Upper lobe of left lung (tissue), 6 donors: ENCODE results near the gene ADGRD2. TPM values are rescaled to one million over a fixed set of nuclear protein-coding genes. Genes with fewer than 3 reads are reported as not detected.
A peak's percentile ranks its signal among the peaks of the same experiment; 100 is the strongest.

Experiments
- ATAC-seq, 2 donors: fragments of 200-7000 bp; cut with Tn5 transposase; one replicate each; pipeline ENCODE4 v1.9.1; 2022; ENCODE audit warnings: mild to moderate bottlenecking in 2 of 2, moderate library complexity in 2 of 2; ENCODE audit not compliant: low FRiP score in 2 of 2
- DNase-seq, 2 donors: peaks; one replicate each; pipeline ENCODE4 v3.0.0-alpha.2; 2019 to 2020
- H3K27ac ChIP-seq, 4 donors: fragments of 200-600 bp; sonication (generic); one replicate each; pipeline ENCODE4 v1.5.1; 2016 to 2019
- H3K27me3 ChIP-seq, 4 donors: fragments of 200-600 bp; sonication (generic); one replicate each; pipeline ENCODE4 v1.5.1; 2017 to 2019
- H3K36me3 ChIP-seq, 4 donors: fragments of 200-600 bp; sonication (generic); one replicate each; pipeline ENCODE4 v1.5.1; 2016 to 2019
- H3K4me1 ChIP-seq, 4 donors: fragments of 200-600 bp; sonication (generic); one replicate each; pipeline ENCODE4 v1.5.1; 2018 to 2019
- H3K4me3 ChIP-seq, 4 donors: fragments of 200-600 bp; sonication (generic); one replicate each; pipeline ENCODE4 v1.5.1; 2017 to 2019; ENCODE audit warnings: mild to moderate bottlenecking in 2 of 4, moderate library complexity in 1 of 4
- H3K9me3 ChIP-seq, 4 donors: fragments of 200-600 bp; sonication (generic); one replicate each; pipeline ENCODE4 v1.5.1; 2018 to 2019
- EP300 ChIP-seq, 4 donors: sonication (generic); formaldehyde crosslinking; IDR thresholded peaks; one replicate each; pipeline ENCODE4 v1.5.1; 2017; ENCODE audit warnings: antibody characterized with exemption in 4 of 4, control low read depth in 2 of 4
- POLR2A ChIP-seq, 4 donors: fragments of 450-650 bp; IDR thresholded peaks; one replicate each; pipeline ENCODE4 v1.5.1; 2016 to 2017; ENCODE audit warnings: antibody characterized with exemption in 4 of 4, mild to moderate bottlenecking in 2 of 4
- POLR2AphosphoS5 ChIP-seq, 2 donors: sonication (generic); formaldehyde crosslinking; IDR thresholded peaks; one replicate each; pipeline ENCODE4 v1.5.1; 2017; ENCODE audit warnings: antibody characterized with exemption in 2 of 2
- WGBS, 2 donors: methylation state at CpG; one replicate each; pipeline ENCODE4 v1.1.5; 2017 to 2018; 5-methylcytosine and 5-hydroxymethylcytosine counted together
- total RNA-seq, 6 donors: library from RNA; depleted of rRNA in 4 of 6; stranded (reverse); fragments of >200 nt in 4 of 6; gene quantifications; one replicate each; pipeline versions ENCODE4 v1.1.0 to v1.2.1, GENCODE V29; 2016 to 2021
- TF ChIP-seq, protein P1 (sequence below), 6 experiments: fragments of 450-650 bp in 4 of 6; fragments of 200-600 bp in 2 of 6; sonication (generic) in 2 of 6; IDR thresholded peaks; one replicate each; pipeline ENCODE4 v1.5.1; 2016 to 2019; ENCODE audit warnings: antibody characterized with exemption in 6 of 6
- donor health status: DM: no; HTN: no; CAD: no; lungs with moderate emphysema.
- donor health status: DM: no; HTN: yes; CAD: no; lungs with severe emphysema.

Gene ADGRD2
- total RNA-seq, 6 donors from 2014 or later, result not detected

DNA sequence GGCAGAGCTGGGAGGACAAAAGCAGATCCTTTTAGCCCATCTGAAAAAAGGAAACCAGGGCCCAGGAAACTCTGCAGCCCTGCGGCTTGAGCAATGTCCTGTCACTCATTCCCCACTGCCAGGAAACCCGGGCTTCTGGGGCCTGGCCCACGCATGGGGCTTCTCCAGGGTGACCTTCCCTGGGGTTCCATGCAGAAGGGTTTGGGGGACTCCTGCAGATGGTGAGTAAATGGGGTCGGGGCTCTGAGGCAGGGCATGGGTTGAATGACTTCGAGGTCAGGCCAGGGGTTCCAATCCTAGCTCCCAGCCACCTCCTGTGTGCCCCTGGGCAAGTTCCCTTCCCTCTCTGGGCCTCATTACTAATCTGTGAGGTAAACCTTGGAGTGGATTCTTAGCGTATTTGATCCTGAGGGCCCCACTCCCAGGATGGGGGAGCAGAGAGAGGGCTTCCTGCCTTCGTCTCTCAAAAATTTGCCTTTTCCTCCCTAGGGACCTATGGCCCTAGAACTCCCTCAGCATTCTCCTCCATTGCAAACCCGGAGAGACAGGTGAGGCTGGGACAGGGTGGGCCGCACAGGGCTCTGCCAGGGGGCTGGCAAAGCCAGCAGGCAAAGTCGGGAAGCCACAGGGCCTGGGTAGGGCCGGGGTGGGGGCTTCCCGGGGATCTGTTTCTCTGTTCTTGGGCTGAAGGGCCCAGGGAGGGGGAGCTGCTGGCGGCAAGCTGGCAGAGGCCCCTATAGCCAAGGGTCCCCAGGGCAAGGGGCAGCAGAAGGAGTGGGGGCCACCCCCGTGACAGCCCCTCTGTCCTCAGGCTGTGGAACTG is 25.8 kb downstream of the ADGRD2 start:
- no peak for ATAC-seq
- Histone ChIP-seq H3K4me3 (no peak overlapping the region), H3K36me3 (no peaks in the 10 kb centered on the region), H3K4me1 (peaks cover 6 to 11% (median 8%) of the 10 kb centered on the region in 4 donors), H3K27me3 (peaks cover 0 to 17% (median 8%) of the 10 kb centered on the region in 4 donors), H3K27ac (no peak overlapping the region), H3K9me3 (no peaks in the 10 kb centered on the region)
- TF ChIP-seq POLR2AphosphoS5 (IDR thresholded peaks at IDR 0.05) (no peak), EP300 (IDR thresholded peaks at IDR 0.05) (no peak), POLR2A (IDR thresholded peaks at IDR 0.05) (no peak)
- TF ChIP-seq, protein P1, sequence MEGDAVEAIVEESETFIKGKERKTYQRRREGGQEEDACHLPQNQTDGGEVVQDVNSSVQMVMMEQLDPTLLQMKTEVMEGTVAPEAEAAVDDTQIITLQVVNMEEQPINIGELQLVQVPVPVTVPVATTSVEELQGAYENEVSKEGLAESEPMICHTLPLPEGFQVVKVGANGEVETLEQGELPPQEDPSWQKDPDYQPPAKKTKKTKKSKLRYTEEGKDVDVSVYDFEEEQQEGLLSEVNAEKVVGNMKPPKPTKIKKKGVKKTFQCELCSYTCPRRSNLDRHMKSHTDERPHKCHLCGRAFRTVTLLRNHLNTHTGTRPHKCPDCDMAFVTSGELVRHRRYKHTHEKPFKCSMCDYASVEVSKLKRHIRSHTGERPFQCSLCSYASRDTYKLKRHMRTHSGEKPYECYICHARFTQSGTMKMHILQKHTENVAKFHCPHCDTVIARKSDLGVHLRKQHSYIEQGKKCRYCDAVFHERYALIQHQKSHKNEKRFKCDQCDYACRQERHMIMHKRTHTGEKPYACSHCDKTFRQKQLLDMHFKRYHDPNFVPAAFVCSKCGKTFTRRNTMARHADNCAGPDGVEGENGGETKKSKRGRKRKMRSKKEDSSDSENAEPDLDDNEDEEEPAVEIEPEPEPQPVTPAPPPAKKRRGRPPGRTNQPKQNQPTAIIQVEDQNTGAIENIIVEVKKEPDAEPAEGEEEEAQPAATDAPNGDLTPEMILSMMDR (IDR thresholded peaks at IDR 0.05), result no peak
- peak in 1 of 2 donors; percentile 54 for DNase-seq
- 60 to 72% methylated on average over 10 to 14 of the region's 14 CpGs for WGBS, 2 donors

DNA sequence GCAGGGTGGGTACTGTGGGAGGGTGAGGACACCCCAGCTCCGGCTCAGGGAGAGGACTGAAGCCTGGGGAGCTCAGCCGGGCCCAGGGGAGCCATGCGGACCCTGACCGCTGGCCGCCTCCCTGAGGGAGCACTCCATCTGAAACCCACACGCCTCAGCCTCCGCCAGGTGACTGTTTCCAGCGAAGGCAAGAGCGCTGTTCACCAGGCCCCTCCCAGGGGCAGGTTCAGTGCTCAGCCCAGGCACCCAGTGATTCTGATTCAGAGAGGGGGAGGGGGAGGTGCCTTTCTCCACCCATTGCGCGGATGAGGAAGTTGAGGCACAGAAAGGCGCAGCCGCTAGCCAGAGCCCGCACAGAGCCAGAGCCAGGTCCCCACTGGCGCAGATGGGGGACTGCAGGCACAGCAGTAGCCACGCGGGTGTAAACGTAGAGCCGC is 27.0 kb downstream of the ADGRD2 start:
- 3 to 33% methylated on average over 6 to 15 of the region's 19 CpGs for WGBS, 2 donors
- peaks cover 6 to 11% (median 8%) of the 10 kb centered on the region in 4 donors for H3K4me1 ChIP-seq
- ATAC-seq, result no peak
- H3K9me3 ChIP-seq, result no peaks in the 10 kb centered on the region
- H3K27ac ChIP-seq, result no peak overlapping the region
- no peak for TF ChIP-seq EP300 (IDR thresholded peaks at IDR 0.05)
- peaks cover 0 to 17% (median 8%) of the 10 kb centered on the region in 4 donors for H3K27me3 ChIP-seq
- H3K36me3 ChIP-seq, result no peaks in the 10 kb centered on the region
- peak in 1 of 2 donors; percentile 56 for DNase-seq
- peak overlapping the region in 1 of 4 donors; percentile 33 for H3K4me3 ChIP-seq

GRCh38 chr9:124477648-124478285 is 27.5 kb downstream of the ADGRD2 start:
- Histone ChIP-seq H3K4me1 (peaks cover 6 to 17% (median 8%) of the 10 kb centered on the region in 4 donors), H3K9me3 (no peaks in the 10 kb centered on the region), H3K36me3 (no peaks in the 10 kb centered on the region), H3K27me3 (peaks cover 0 to 17% (median 8%) of the 10 kb centered on the region in 4 donors), H3K27ac (no peak overlapping the region), H3K4me3 (peak overlapping the region in 2 of 4 donors; percentile 4 to 33)
- TF ChIP-seq, protein P1 (IDR thresholded peaks at IDR 0.05), result no peak
- TF ChIP-seq EP300 (IDR thresholded peaks at IDR 0.05) (no peak), POLR2AphosphoS5 (IDR thresholded peaks at IDR 0.05) (no peak), POLR2A (IDR thresholded peaks at IDR 0.05) (no peak)
- 0 to 34% methylated on average over 3 to 15 of the region's 53 CpGs for WGBS, 2 donors
- DNase-seq (peak in 1 of 2 donors; percentile 75), ATAC-seq (no peak)

DNA sequence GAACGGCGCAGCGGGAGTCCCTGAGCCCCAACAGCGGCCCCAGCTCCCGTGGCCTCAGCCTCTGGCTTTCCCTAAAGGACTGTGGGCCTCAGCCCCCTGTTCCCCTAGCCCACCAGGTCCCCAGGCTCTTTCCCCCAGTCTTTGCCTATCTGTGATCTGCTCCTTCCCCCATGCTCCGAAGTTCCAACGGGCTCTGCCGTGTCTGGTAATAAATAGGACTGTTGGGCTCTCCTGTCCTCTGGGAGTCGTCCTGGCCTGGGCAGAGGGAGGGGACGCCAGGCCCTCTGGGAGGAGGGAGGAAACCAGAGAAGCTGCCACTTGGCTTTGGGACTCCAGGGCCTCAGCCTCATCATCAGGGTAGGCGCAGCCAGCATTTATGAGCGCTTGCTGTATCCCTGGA is 28.1 kb downstream of the ADGRD2 start:
- TF ChIP-seq EP300 (IDR thresholded peaks at IDR 0.05), result no peak
- no peak overlapping the region for H3K4me3 ChIP-seq
- DNase-seq (no peak), ATAC-seq (no peak)
- peaks cover 0 to 17% (median 8%) of the 10 kb centered on the region in 4 donors for H3K27me3 ChIP-seq
- WGBS, 2 donors, result 68 to 71% methylated on average over 4 to 12 of the region's 12 CpGs
- H3K9me3 ChIP-seq, result no peaks in the 10 kb centered on the region
- peaks cover 6 to 17% (median 8%) of the 10 kb centered on the region in 4 donors for H3K4me1 ChIP-seq
- no peak overlapping the region for H3K27ac ChIP-seq
- H3K36me3 ChIP-seq, result no peaks in the 10 kb centered on the region

DNA sequence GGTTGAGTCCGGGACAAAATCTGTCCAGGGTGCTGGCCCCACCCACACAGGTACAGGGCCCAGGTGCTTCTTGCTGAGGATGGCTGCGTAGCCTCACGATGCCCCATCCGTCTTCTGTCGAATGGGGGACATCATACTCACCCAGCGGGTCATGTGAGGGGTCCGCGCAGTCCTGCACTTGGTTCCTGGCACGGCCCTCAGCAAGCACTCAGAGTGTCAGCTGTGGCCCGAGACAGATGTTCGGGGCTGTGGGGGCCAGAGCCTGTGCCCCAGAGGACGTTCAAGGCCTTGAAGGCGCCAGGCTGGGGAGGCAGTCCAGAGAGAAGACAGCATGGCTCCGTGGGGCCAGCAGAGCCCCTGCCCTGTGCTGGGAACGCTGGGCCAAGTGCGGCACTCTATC is 29.1 kb downstream of the ADGRD2 start:
- Histone ChIP-seq H3K9me3 (no peaks in the 10 kb centered on the region), H3K4me1 (peaks cover 6 to 17% (median 8%) of the 10 kb centered on the region in 4 donors), H3K36me3 (no peaks in the 10 kb centered on the region), H3K4me3 (no peak overlapping the region), H3K27ac (no peak overlapping the region), H3K27me3 (peaks cover 0 to 17% (median 8%) of the 10 kb centered on the region in 4 donors)
- 83 to 97% methylated on average over 6 to 16 of the region's 16 CpGs for WGBS, 2 donors
- ATAC-seq (no peak), DNase-seq (no peak)
- TF ChIP-seq POLR2AphosphoS5 (IDR thresholded peaks at IDR 0.05), result no peak
- no peak for TF ChIP-seq POLR2A (IDR thresholded peaks at IDR 0.05)
- no peak for TF ChIP-seq EP300 (IDR thresholded peaks at IDR 0.05)
- TF ChIP-seq, protein P1 (IDR thresholded peaks at IDR 0.05), result no peak
